SK-N-SH (cell line): ENCODE measurements around the gene PURA. TPM values are rescaled to one million over a fixed set of nuclear protein-coding genes. Genes with fewer than 3 reads are reported as not detected.

ENCODE experiments used
- CTCF ChIA-PET: fragments of 300-600, 350-600 bp; formaldehyde crosslinking; extraction: SDS; loops from one replicate; lab custom pipeline; 2021; lab: Yijun Ruan, JAX
- POLR2A ChIA-PET: fragments of 350-600 bp; sonication (Branson Sonifier 250); formaldehyde crosslinking; extraction: SDS; loops from one replicate; lab custom pipeline; 2020; ENCODE audit warnings: antibody characterized with exemption, inconsistent platforms; lab: Yijun Ruan, JAX
- DNase-seq: peaks from one replicate; pipeline ENCODE4 v3.0.0; 2012
- H2AFZ ChIP-seq: fragments of 200-600 bp; sonication (generic); 2 replicates; pipeline ENCODE4 v1.8.1; 2016; ENCODE audit warnings: antibody characterized with exemption, mild to moderate bottlenecking, low read depth
- H3F3A ChIP-seq: fragments of 200-600 bp; sonication (generic); replicated peaks from 2 replicates; pipeline ENCODE3; 2016; ENCODE audit warnings: antibody characterized with exemption, mild to moderate bottlenecking; ENCODE audit not compliant: insufficient read depth
- H3K27ac ChIP-seq, 2 experiments: fragments of 200-500 bp in 1 of 2; fragments of 200-600 bp in 1 of 2; sonication (Bioruptor generic) in 1 of 2; sonication (generic), shearing (Covaris generic) in 1 of 2; 2 replicates each; pipeline versions ENCODE4 v1.5.1 to v1.6.1; 2014 to 2016; ENCODE audit warnings: low read depth in 2 of 2, inconsistent platforms in 1 of 2, low read length in 1 of 2, mild to moderate bottlenecking in 1 of 2, mixed read lengths in 1 of 2
- H3K27me3 ChIP-seq: fragments of 200-600 bp; sonication (generic), shearing (Covaris generic); 2 replicates; pipeline ENCODE4 v1.6.1; 2016; ENCODE audit warnings: mixed run types; ENCODE audit not compliant: insufficient read depth
- H3K36me3 ChIP-seq, 2 experiments: fragments of 200-500 bp in 1 of 2; fragments of 200-600 bp in 1 of 2; sonication (Bioruptor generic) in 1 of 2; sonication (generic) in 1 of 2; replicated peaks in 1 of 2; 2 replicates each; pipeline versions ENCODE3 to v1.5.1; 2014 to 2016; ENCODE audit warnings: low read length in 1 of 2, mild to moderate bottlenecking in 1 of 2; ENCODE audit not compliant: insufficient read depth in 2 of 2, control insufficient read depth in 1 of 2
- H3K4me1 ChIP-seq, 2 experiments: fragments of 200-500 bp in 1 of 2; fragments of 200-600 bp in 1 of 2; sonication (Bioruptor generic) in 1 of 2; sonication (generic), shearing (Covaris generic) in 1 of 2; 2 replicates each; pipeline versions ENCODE4 v1.5.1 to v1.6.1; 2014 to 2016; ENCODE audit warnings: low read depth in 1 of 2, low read length in 1 of 2, mixed run types in 1 of 2; ENCODE audit not compliant: insufficient read depth in 2 of 2, control insufficient read depth in 1 of 2
- H3K4me2 ChIP-seq: fragments of 200-600 bp; sonication (generic), shearing (Covaris generic); 2 replicates; pipeline ENCODE4 v1.6.1; 2017; ENCODE audit warnings: mixed run types
- H3K4me3 ChIP-seq, 2 experiments: fragments of 200-500 bp in 1 of 2; fragments of 200-600 bp in 1 of 2; sonication (Bioruptor generic) in 1 of 2; sonication (generic), shearing (Covaris generic) in 1 of 2; 2 replicates each; pipeline versions ENCODE4 v1.5.1 to v1.8.1; 2014 to 2016; ENCODE audit warnings: low read depth in 2 of 2, inconsistent platforms in 1 of 2, low read length in 1 of 2, mild to moderate bottlenecking in 1 of 2, mixed read lengths in 1 of 2, moderate library complexity in 1 of 2
- H3K79me2 ChIP-seq: fragments of 200-600 bp; sonication (generic); 2 replicates; pipeline ENCODE4 v1.8.1; 2017; ENCODE audit warnings: mild to moderate bottlenecking; ENCODE audit not compliant: insufficient read depth
- H3K9ac ChIP-seq: fragments of 200-600 bp; sonication (generic); 2 replicates; pipeline ENCODE4 v1.6.1; 2017; ENCODE audit warnings: mixed run types
- H3K9me2 ChIP-seq: fragments of 200-600 bp; sonication (generic); 2 replicates; pipeline ENCODE4 v1.6.1; 2017; ENCODE audit warnings: mixed run types
- H3K9me3 ChIP-seq: fragments of 200-600 bp; sonication (generic); 2 replicates; pipeline ENCODE4 v1.6.1; 2017; ENCODE audit warnings: mixed run types, mild to moderate bottlenecking, moderate library complexity
- H4K20me1 ChIP-seq: fragments of 200-600 bp; sonication (generic); 2 replicates; pipeline ENCODE4 v1.6.1; 2017; ENCODE audit warnings: mild to moderate bottlenecking, mixed run types; ENCODE audit not compliant: insufficient read depth
- CHD2 ChIP-seq: fragments of 150-350 bp; IDR thresholded peaks from 2 replicates; pipeline ENCODE4 v1.6.1; 2018; ENCODE audit warnings: low read length; ENCODE audit not compliant: partially characterized antibody
- CTCF ChIP-seq: fragments of 200-600 bp; sonication (generic); IDR thresholded peaks from 2 replicates; pipeline ENCODE4 v1.6.1; 2017; ENCODE audit warnings: antibody characterized with exemption, mild to moderate bottlenecking, moderate library complexity
- ELF1 ChIP-seq: IDR thresholded peaks from 2 replicates; pipeline ENCODE4 v1.4.0; 2012
- FOSL2 ChIP-seq: IDR thresholded peaks from 2 replicates; pipeline ENCODE4 v1.4.0; 2012; ENCODE audit warnings: low read depth, mild to moderate bottlenecking, moderate library complexity, borderline replicate concordance
- FOXM1 ChIP-seq: IDR thresholded peaks from 2 replicates; pipeline ENCODE4 v1.4.0; 2012; ENCODE audit warnings: low read depth, mild to moderate bottlenecking
- GABPA ChIP-seq: IDR thresholded peaks from 2 replicates; pipeline ENCODE4 v1.4.0; 2012; ENCODE audit warnings: low read depth, mild to moderate bottlenecking
- GATA2 ChIP-seq: sonication (generic); formaldehyde crosslinking; IDR thresholded peaks from 2 replicates; pipeline ENCODE4 v1.5.0; 2020; ENCODE audit warnings: mild to moderate bottlenecking, missing genetic modification reagents
- IRF3 ChIP-seq: fragments of 150-350 bp; IDR thresholded peaks from 2 replicates; pipeline ENCODE4 v1.6.1; 2016; ENCODE audit warnings: mild to moderate bottlenecking, low read depth, low read length
- JUND ChIP-seq: IDR thresholded peaks from 2 replicates; pipeline ENCODE4 v1.4.0; 2012
- MAX ChIP-seq: IDR thresholded peaks from 2 replicates; pipeline ENCODE4 v1.4.0; 2012; ENCODE audit warnings: low read depth
- NFIC ChIP-seq: IDR thresholded peaks from 2 replicates; pipeline ENCODE4 v1.4.0; 2012; ENCODE audit warnings: borderline replicate concordance
- NRF1 ChIP-seq: IDR thresholded peaks from 2 replicates; pipeline ENCODE4 v1.6.1; 2012; ENCODE audit warnings: low read depth, mild to moderate bottlenecking, low read length
- PBX3 ChIP-seq: IDR thresholded peaks from 2 replicates; pipeline ENCODE4; 2012
- RAD21 ChIP-seq: IDR thresholded peaks from 2 replicates; pipeline ENCODE4 v1.6.1; 2012; ENCODE audit warnings: mild to moderate bottlenecking, low read length
- RFX5 ChIP-seq: IDR thresholded peaks from 2 replicates; pipeline ENCODE4 v1.6.1; 2012; ENCODE audit warnings: mild to moderate bottlenecking, improper control_type of control experiment, low read length
- RXRA ChIP-seq: IDR thresholded peaks from 2 replicates; pipeline ENCODE4 v1.4.0; 2012; ENCODE audit warnings: low read depth, mild to moderate bottlenecking, borderline replicate concordance
- SIN3A ChIP-seq: IDR thresholded peaks from 2 replicates; pipeline ENCODE4 v1.6.1; 2012; ENCODE audit warnings: low read depth, mild to moderate bottlenecking, low read length, moderate library complexity, borderline replicate concordance
- SMC3 ChIP-seq: IDR thresholded peaks from 2 replicates; pipeline ENCODE4 v1.6.1; 2012; ENCODE audit warnings: low read depth, low read length, improper control_type of control experiment
- TAF1 ChIP-seq: IDR thresholded peaks from 2 replicates; pipeline ENCODE4 v1.6.1; 2012; ENCODE audit warnings: low read depth, mild to moderate bottlenecking, low read length, moderate library complexity, borderline replicate concordance
- TEAD4 ChIP-seq: IDR thresholded peaks from 2 replicates; pipeline ENCODE4 v1.4.0; 2012; ENCODE audit warnings: mild to moderate bottlenecking, borderline replicate concordance; ENCODE audit not compliant: insufficient read depth
- USF2 ChIP-seq: fragments of 150-350 bp; IDR thresholded peaks from 2 replicates; pipeline ENCODE4 v1.6.1; 2017; ENCODE audit warnings: antibody characterized with exemption, low read length, low read depth, borderline replicate concordance
- WGBS: methylation state at CpG from one replicate; pipeline ENCODE4 v1.1.6; 2017; ENCODE audit warnings: low lambda C conversion rate; 5-methylcytosine and 5-hydroxymethylcytosine counted together
- polyA plus RNA-seq, 3 experiments: library from polyadenylated mRNA; depleted of rRNA; stranded (reverse); fragments of >200 nt; gene quantifications; 2 replicates each; pipeline ENCODE4 v1.2.3, GENCODE V29; 2012

PURA gene
- polyA plus RNA-seq, 1 of the 3 experiments (the other 2 are of a cell fraction): 2.4 TPM

GRCh38 chr5:140083650-140084049, 30.3 kb upstream of the PURA start:
- H3K4me1 ChIP-seq: no peaks in the 10 kb centered on the region
- H3K79me2 ChIP-seq: no peaks in the 10 kb centered on the region
- H3K9me2 ChIP-seq: no peaks in the 10 kb centered on the region
- no peak overlapping the region for H3K27ac ChIP-seq
- H3K27me3 ChIP-seq: peaks cover 18% of the 10 kb centered on the region; the same call in 1 of the 2 replicates
- H3K4me2 ChIP-seq: no peak overlapping the region
- CTCF ChIA-PET: interaction anchor here (3.0 kb wide), 1 partner anchor 11 kb away, joined by 8 read pairs; no protein-coding TSS in a partner anchor
- H2AFZ ChIP-seq: no peak overlapping the region
- no peak for TF ChIP-seq JUND
- no peak for TF ChIP-seq GATA2 (CRISPR knock-in tag)
- TF ChIP-seq TAF1: no peak
- TF ChIP-seq FOXM1: no peak
- TF ChIP-seq FOSL2: no peak
- TF ChIP-seq CTCF: no peak
- no peak for TF ChIP-seq GABPA
- TF ChIP-seq ELF1: no peak
- no peak for TF ChIP-seq SIN3A
- TF ChIP-seq NRF1: no peak
- no peak for TF ChIP-seq USF2
- TF ChIP-seq, all 33 proteins: peak for 0
- no peaks in the 10 kb centered on the region for H3F3A ChIP-seq
- H3K9me3 ChIP-seq: no peaks in the 10 kb centered on the region
- H4K20me1 ChIP-seq: no peaks in the 10 kb centered on the region
- no peak overlapping the region for H3K4me3 ChIP-seq
- POLR2A ChIA-PET: no interaction called here
- no peaks in the 10 kb centered on the region for H3K36me3 ChIP-seq
- no peak for DNase-seq
- WGBS: 47% methylated on average over 1 of the region's 1 CpG
- H3K9ac ChIP-seq: no peak overlapping the region

GRCh38 chr5:140084541-140084940, 29.4 kb upstream of the PURA start:
- CTCF ChIA-PET: interaction anchor here (0.8 to 3.0 kb wide), 7 partner anchors 9 to 297 kb away, joined by 3 to 9 read pairs (median 4); no protein-coding TSS in a partner anchor
- no peak overlapping the region for H3K27ac ChIP-seq
- H4K20me1 ChIP-seq: no peaks in the 10 kb centered on the region
- H3K9me3 ChIP-seq: no peaks in the 10 kb centered on the region
- no peak overlapping the region for H2AFZ ChIP-seq
- peaks cover 18% of the 10 kb centered on the region; the same call in 1 of the 2 replicates for H3K27me3 ChIP-seq
- 70% methylated on average over 4 of the region's 4 CpGs for WGBS
- H3K36me3 ChIP-seq: no peaks in the 10 kb centered on the region
- H3K9ac ChIP-seq: no peak overlapping the region
- no peaks in the 10 kb centered on the region for H3K9me2 ChIP-seq
- no peaks in the 10 kb centered on the region for H3K4me1 ChIP-seq
- no peak overlapping the region for H3K4me2 ChIP-seq
- no peaks in the 10 kb centered on the region for H3F3A ChIP-seq
- no peaks in the 10 kb centered on the region for H3K79me2 ChIP-seq
- TF ChIP-seq FOXM1: no peak
- TF ChIP-seq SMC3: no peak
- no peak for TF ChIP-seq NFIC
- no peak for TF ChIP-seq TAF1
- no peak for TF ChIP-seq CHD2
- no peak for TF ChIP-seq PBX3
- TF ChIP-seq GABPA: no peak
- no peak for TF ChIP-seq TEAD4
- TF ChIP-seq IRF3: no peak
- no peak for TF ChIP-seq MAX
- TF ChIP-seq GATA2 (CRISPR knock-in tag): no peak
- no peak for TF ChIP-seq RAD21
- TF ChIP-seq JUND: no peak
- TF ChIP-seq RFX5: no peak
- no peak for TF ChIP-seq RXRA
- no peak for DNase-seq
- POLR2A ChIA-PET: no interaction called here
- H3K4me3 ChIP-seq: no peak overlapping the region
